ENCODE measurements around the gene OCIAD1. TPM values are rescaled to one million over a fixed set of nuclear protein-coding genes. Genes with fewer than 3 reads are reported as not detected.
"Not testable (repeated sequence)": the region's sequence is repeated elsewhere in the genome, so short reads cannot be mapped to it uniquely, and the experiment has no call there.

OCIAD1 gene
- total RNA-seq, 1 experiment from 2014 or later = 163 TPM

GRCh38 chr4:48816297-48816696 is 14.6 kb upstream of the OCIAD1 start:
- RAD21 ChIA-PET (ENCODE audit: low non-redundant PET in 1 of 2, low total read pairs in 2 of 2, uncharacterized antibody in 2 of 2, unreplicated experiment in 2 of 2); H3K4me3 ChIP-seq (replicated peaks in 1 of 2; ENCODE audit: low read depth in 1 of 2, low read length in 2 of 2); ATAC-seq; H3K79me2 ChIP-seq (ENCODE audit: insufficient read depth, low read length); DNase-seq (ENCODE audit: low read depth, low spot score); H4K20me1 ChIP-seq (ENCODE audit: insufficient read depth); BruUV-seq (replicated peaks); H3K36me3 ChIP-seq (ENCODE audit: control insufficient read depth in 1 of 2, insufficient read depth in 2 of 2, low read length in 2 of 2); H3K9me3 ChIP-seq (ENCODE audit: control insufficient read depth in 1 of 2, insufficient read depth in 1 of 2, low read depth in 1 of 2, low read length in 2 of 2); H3K9ac ChIP-seq (ENCODE audit: low read length); CTCF ChIA-PET; H2AFZ ChIP-seq (ENCODE audit: low read depth, low read length, poor library complexity, severe bottlenecking); POLR2A ChIA-PET; intact Hi-C loops (cut with micrococcal nuclease); H3K27ac ChIP-seq (ENCODE audit: low read depth, low read length); H3K4me2 ChIP-seq (ENCODE audit: low read length); H3K9me2 ChIP-seq (ENCODE audit: insufficient read depth); H3K4me1 ChIP-seq (ENCODE audit: control insufficient read depth in 1 of 2, insufficient read depth in 2 of 2, low read length in 2 of 2); H3K27me3 ChIP-seq (ENCODE audit: insufficient read depth, low read length): not testable (repeated sequence)

- BruUV-seq (replicated peaks) = no TSS peak
- H3K9me2 ChIP-seq (ENCODE audit: insufficient read depth) = no peaks in the 10 kb centered on the region
- intact Hi-C loops (cut with micrococcal nuclease) = no loop called here
- no peaks in the 10 kb centered on the region for H3K36me3 ChIP-seq (ENCODE audit: control insufficient read depth in 1 of 2, insufficient read depth in 2 of 2, low read length in 2 of 2)
- ChIA-PET POLR2A (no interaction called here), CTCF (no interaction called here), RAD21 (ENCODE audit: low non-redundant PET in 1 of 2, low total read pairs in 2 of 2, uncharacterized antibody in 2 of 2, unreplicated experiment in 2 of 2) (no interaction called here)
- H3K9me3 ChIP-seq (ENCODE audit: control insufficient read depth in 1 of 2, insufficient read depth in 1 of 2, low read depth in 1 of 2, low read length in 2 of 2) = no peaks in the 10 kb centered on the region
- H3K4me1 ChIP-seq (ENCODE audit: control insufficient read depth in 1 of 2, insufficient read depth in 2 of 2, low read length in 2 of 2) = no peaks in the 10 kb centered on the region
- no peaks in the 10 kb centered on the region for H3K27me3 ChIP-seq (ENCODE audit: insufficient read depth, low read length)
- ATAC-seq (no peak), DNase-seq (ENCODE audit: low read depth, low spot score) (no peak)
- H3K79me2 ChIP-seq (ENCODE audit: insufficient read depth, low read length) = no peaks in the 10 kb centered on the region
- H3K9ac ChIP-seq (ENCODE audit: low read length) = no peak overlapping the region
- H3K4me2 ChIP-seq (ENCODE audit: low read length) = no peak overlapping the region
- no peak overlapping the region for H2AFZ ChIP-seq (ENCODE audit: low read depth, low read length, poor library complexity, severe bottlenecking)
- no peak overlapping the region for H3K27ac ChIP-seq (ENCODE audit: low read depth, low read length)
- H3K4me3 ChIP-seq (replicated peaks in 1 of 2; ENCODE audit: low read depth in 1 of 2, low read length in 2 of 2) = no peak overlapping the region
- no peak for TF ChIP-seq EGR1 (IDR thresholded peaks at IDR 0.05; ENCODE audit: low read depth)
- no peak for TF ChIP-seq MAX (IDR thresholded peaks at IDR 0.05)
- TF ChIP-seq POLR2AphosphoS5 (IDR thresholded peaks at IDR 0.05; ENCODE audit: low read depth, low read length) = no peak
- no peak for TF ChIP-seq ZNF274 (IDR thresholded peaks at IDR 0.05; ENCODE audit: low read depth, low read length)
- no peak for TF ChIP-seq YY1 (IDR thresholded peaks at IDR 0.05; ENCODE audit: extremely low read depth, insufficient replicate concordance, low read depth, low read length)
- TF ChIP-seq JUND (IDR thresholded peaks at IDR 0.05) = no peak
- TF ChIP-seq CEBPB (IDR thresholded peaks at IDR 0.05; ENCODE audit: low read depth) = no peak
- TF ChIP-seq ZFX (IDR thresholded peaks at IDR 0.05) = no peak
- no peak for TF ChIP-seq FOSL1 (IDR thresholded peaks at IDR 0.05; ENCODE audit: low read depth)
- TF ChIP-seq ELF1 (IDR thresholded peaks at IDR 0.05; ENCODE audit: borderline replicate concordance, low read depth) = no peak
- TF ChIP-seq POLR2A (IDR thresholded peaks at IDR 0.05; ENCODE audit: borderline replicate concordance, extremely low read depth, insufficient read depth, insufficient read length) = no peak
- TF ChIP-seq SIN3A (IDR thresholded peaks at IDR 0.05; ENCODE audit: low read depth) = no peak
- TF ChIP-seq REST (IDR thresholded peaks at IDR 0.05; ENCODE audit: low read depth) = no peak
- TF ChIP-seq TCF7L2 (IDR thresholded peaks at IDR 0.05; ENCODE audit: borderline replicate concordance, extremely low read depth, insufficient read depth, insufficient read length) = no peak
- no peaks in the 10 kb centered on the region for H4K20me1 ChIP-seq (ENCODE audit: insufficient read depth)
These were observed 13.9 kb upstream of the OCIAD1 start for GRCh38 chr4:48816971-48817370.

- ATAC-seq; intact Hi-C loops (cut with micrococcal nuclease); H3K27ac ChIP-seq (ENCODE audit: low read depth, low read length); H3K9me3 ChIP-seq (ENCODE audit: control insufficient read depth in 1 of 2, insufficient read depth in 1 of 2, low read depth in 1 of 2, low read length in 2 of 2); H4K20me1 ChIP-seq (ENCODE audit: insufficient read depth); H3K9ac ChIP-seq (ENCODE audit: low read length); BruUV-seq (replicated peaks); DNase-seq (ENCODE audit: low read depth, low spot score); H3K4me1 ChIP-seq (ENCODE audit: control insufficient read depth in 1 of 2, insufficient read depth in 2 of 2, low read length in 2 of 2); H2AFZ ChIP-seq (ENCODE audit: low read depth, low read length, poor library complexity, severe bottlenecking); H3K4me3 ChIP-seq (replicated peaks in 1 of 2; ENCODE audit: low read depth in 1 of 2, low read length in 2 of 2); RAD21 ChIA-PET (ENCODE audit: low non-redundant PET in 1 of 2, low total read pairs in 2 of 2, uncharacterized antibody in 2 of 2, unreplicated experiment in 2 of 2); H3K4me2 ChIP-seq (ENCODE audit: low read length); POLR2A ChIA-PET; H3K36me3 ChIP-seq (ENCODE audit: control insufficient read depth in 1 of 2, insufficient read depth in 2 of 2, low read length in 2 of 2); CTCF ChIA-PET; H3K9me2 ChIP-seq (ENCODE audit: insufficient read depth); H3K79me2 ChIP-seq (ENCODE audit: insufficient read depth, low read length); H3K27me3 ChIP-seq (ENCODE audit: insufficient read depth, low read length): not testable (repeated sequence)
These were observed 9.5 kb upstream of the OCIAD1 start for GRCh38 chr4:48821431-48821830.

All from HCT116 (cell line).